Measurements from ENCODE around the gene CNDP1.
"Not testable (repeated sequence)": the region's sequence is repeated elsewhere in the genome, so short reads cannot be mapped to it uniquely, and the experiment has no call there.

Gene CNDP1

GRCh38 chr18:74534150-74534969 lies at the start of gene CNDP1:
CNDP1 (plus strand) TSS chr18:74534500; CDS start chr18:74534668, 168 bp downstream.
- no peak for DNase-seq

GRCh38 chr18:74486119-74486849 lies 48.0 kb upstream of the CNDP1 start:
- DNase-seq = no peak

- no peak for DNase-seq
These were observed 45.9 kb upstream of the CNDP1 start for GRCh38 chr18:74488354-74488753.

- no peak for DNase-seq
These were observed 45.4 kb upstream of the CNDP1 start for GRCh38 chr18:74488864-74489263.

- DNase-seq = no peak
These were observed 44.6 kb upstream of the CNDP1 start for GRCh38 chr18:74489676-74490075.

- DNase-seq = no peak
These were observed 42.0 kb upstream of the CNDP1 start for GRCh38 chr18:74492259-74492658.

GRCh38 chr18:74493689-74494088 lies 40.6 kb upstream of the CNDP1 start:
- DNase-seq = no peak

GRCh38 chr18:74494514-74494913 lies 39.8 kb upstream of the CNDP1 start:
- no peak for DNase-seq

GRCh38 chr18:74495581-74496507 lies 38.5 kb upstream of the CNDP1 start, which contains the start of gene CNDP2:
CNDP2 (plus strand) TSS chr18:74496363; CDS start chr18:74499974, 3,611 bp downstream.
- DNase-seq = peak; percentile 52

GRCh38 chr18:74496508-74497323 lies 37.6 kb upstream of the CNDP1 start:
- no peak for DNase-seq

- DNase-seq = no peak
These were observed 37.0 kb upstream of the CNDP1 start for GRCh38 chr18:74497324-74497676.

GRCh38 chr18:74497778-74498177 lies 36.5 kb upstream of the CNDP1 start:
- no peak for DNase-seq

GRCh38 chr18:74498712-74499627 lies 35.3 kb upstream of the CNDP1 start:
- peak; percentile 43 for DNase-seq

- no peak for DNase-seq
These were observed 34.7 kb upstream of the CNDP1 start for GRCh38 chr18:74499633-74500032.

GRCh38 chr18:74500372-74500771 lies 33.9 kb upstream of the CNDP1 start:
- DNase-seq = no peak

GRCh38 chr18:74500774-74501173 lies 33.5 kb upstream of the CNDP1 start:
- not testable (repeated sequence) for DNase-seq

- no peak for DNase-seq
These were observed 32.9 kb upstream of the CNDP1 start for GRCh38 chr18:74501386-74501785.

GRCh38 chr18:74503137-74503536 lies 31.2 kb upstream of the CNDP1 start:
- no peak for DNase-seq

- no peak for DNase-seq
These were observed 28.5 kb upstream of the CNDP1 start for GRCh38 chr18:74505776-74506175.

GRCh38 chr18:74506448-74507084 lies 27.7 kb upstream of the CNDP1 start:
- no peak for DNase-seq
